ENCODE measurements around the gene XPO6. TPM values are rescaled to one million over a fixed set of nuclear protein-coding genes. Genes with fewer than 3 reads are reported as not detected.
"Not testable (repeated sequence)": the region's sequence is repeated elsewhere in the genome, so short reads cannot be mapped to it uniquely, and the experiment has no call there.

Gene XPO6
- 58.1 TPM for polyA plus RNA-seq (ENCODE audit: insufficient read length)

GRCh38 chr16:28211758-28212531, at the start of gene XPO6:
Gene XPO6 (minus strand): TSS chr16:28211965. CDS start chr16:28211368, 597 bp downstream.
- peak; percentile 45 for DNase-seq (ENCODE audit: low read depth)

GRCh38 chr16:28260193-28260592, 48.4 kb upstream of the XPO6 start:
- no peak for DNase-seq (ENCODE audit: low read depth)

GRCh38 chr16:28259781-28260150, 48.0 kb upstream of the XPO6 start:
- DNase-seq (ENCODE audit: low read depth): no peak

GRCh38 chr16:28259091-28259780, 47.5 kb upstream of the XPO6 start:
- no peak for DNase-seq (ENCODE audit: low read depth)

GRCh38 chr16:28258567-28258966, 46.8 kb upstream of the XPO6 start:
- no peak for DNase-seq (ENCODE audit: low read depth)

- DNase-seq (ENCODE audit: low read depth): no peak
Observed at GRCh38 chr16:28257256-28257655, 45.5 kb upstream of the XPO6 start.

- no peak for DNase-seq (ENCODE audit: low read depth)
Observed at GRCh38 chr16:28255838-28256237, 44.1 kb upstream of the XPO6 start.

GRCh38 chr16:28254158-28254557, 42.4 kb upstream of the XPO6 start:
- DNase-seq (ENCODE audit: low read depth): no peak

GRCh38 chr16:28250999-28251398, 39.2 kb upstream of the XPO6 start:
- DNase-seq (ENCODE audit: low read depth): no peak

- DNase-seq (ENCODE audit: low read depth): not testable (repeated sequence)
Observed at GRCh38 chr16:28249483-28249882, 37.7 kb upstream of the XPO6 start.

GRCh38 chr16:28241924-28242323, 30.2 kb upstream of the XPO6 start:
- DNase-seq (ENCODE audit: low read depth): no peak

- no peak for DNase-seq (ENCODE audit: low read depth)
Observed at GRCh38 chr16:28237754-28238357, 26.1 kb upstream of the XPO6 start.

GRCh38 chr16:28231763-28232162, 20.0 kb upstream of the XPO6 start:
- DNase-seq (ENCODE audit: low read depth): no peak

GRCh38 chr16:28223909-28224308, 12.1 kb upstream of the XPO6 start:
- not testable (repeated sequence) for DNase-seq (ENCODE audit: low read depth)

GRCh38 chr16:28219777-28220176, 8.0 kb upstream of the XPO6 start:
- DNase-seq (ENCODE audit: low read depth): not testable (repeated sequence)

- no peak for DNase-seq (ENCODE audit: low read depth)
Observed at GRCh38 chr16:28219282-28219681, 7.5 kb upstream of the XPO6 start.

- no peak for DNase-seq (ENCODE audit: low read depth)
Observed at GRCh38 chr16:28218109-28218508, 6.3 kb upstream of the XPO6 start.

GRCh38 chr16:28217326-28217725, 5.6 kb upstream of the XPO6 start:
- no peak for DNase-seq (ENCODE audit: low read depth)

GRCh38 chr16:28213396-28213795, 1.6 kb upstream of the XPO6 start:
- DNase-seq (ENCODE audit: low read depth): no peak

- DNase-seq (ENCODE audit: low read depth): no peak
Observed at GRCh38 chr16:28212532-28212873, 738 bp upstream of the XPO6 start.

GRCh38 chr16:28210979-28211588, 681 bp downstream of the XPO6 start:
- DNase-seq (ENCODE audit: low read depth): no peak

GRCh38 chr16:28210264-28210663, 1.5 kb downstream of the XPO6 start:
- DNase-seq (ENCODE audit: low read depth): no peak

GRCh38 chr16:28208824-28209223, 2.9 kb downstream of the XPO6 start:
- DNase-seq (ENCODE audit: low read depth): no peak

Measured in forelimb muscle (tissue), 1 donor.